Stimulated activated naive CD4-positive, alpha-beta T cell treated with Interleukin-2 at 50 U/mL for 16 hours (primary cell): ENCODE data around the gene PAWR.
"Not testable (repeated sequence)": the region's sequence is repeated elsewhere in the genome, so short reads cannot be mapped to it uniquely, and the experiment has no call there.

Source experiments
- DNase-seq: peaks from one replicate; lab custom pipeline; 2025; lab: John Stamatoyannopoulos, UW

Gene PAWR

DNA sequence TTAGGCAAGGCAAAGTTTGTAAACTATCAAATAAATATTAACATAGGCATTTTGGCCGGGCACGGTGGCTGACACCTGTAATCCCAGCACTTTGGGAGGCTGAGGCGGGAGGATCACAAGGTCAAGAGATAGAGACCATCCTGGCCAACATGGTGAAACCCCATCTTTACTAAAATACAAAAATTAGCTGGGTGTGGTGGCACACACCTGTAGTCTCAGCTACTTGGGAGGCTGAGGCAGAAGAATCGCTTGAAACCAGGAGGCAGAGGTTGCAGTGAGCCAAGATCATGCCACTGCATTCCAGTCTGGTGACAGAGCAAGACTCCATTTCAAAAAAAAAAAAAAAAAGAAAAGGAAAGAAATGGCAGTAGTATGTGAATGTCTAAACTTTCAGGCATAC is 43.9 kb downstream of the PAWR start:
- not testable (repeated sequence) for DNase-seq

DNA sequence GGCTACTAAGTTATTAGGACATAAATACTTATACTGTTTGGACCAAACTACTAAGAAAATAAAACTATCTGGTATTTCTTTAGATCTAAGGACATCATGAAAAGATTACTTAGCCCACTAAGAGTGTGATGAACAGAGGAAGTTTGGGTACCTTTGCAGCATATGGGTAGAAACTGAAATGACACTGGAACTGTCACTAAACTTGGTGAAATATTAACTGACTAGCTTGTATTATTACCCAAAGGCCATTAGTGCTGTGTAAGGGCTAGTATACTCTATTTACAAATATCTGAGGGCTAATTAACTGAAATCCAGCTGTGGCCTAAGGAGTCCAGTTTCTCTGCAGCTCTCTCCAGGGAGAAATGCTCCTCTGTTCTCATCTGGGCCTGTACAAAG is 45.5 kb downstream of the PAWR start:
- no peak for DNase-seq

DNA sequence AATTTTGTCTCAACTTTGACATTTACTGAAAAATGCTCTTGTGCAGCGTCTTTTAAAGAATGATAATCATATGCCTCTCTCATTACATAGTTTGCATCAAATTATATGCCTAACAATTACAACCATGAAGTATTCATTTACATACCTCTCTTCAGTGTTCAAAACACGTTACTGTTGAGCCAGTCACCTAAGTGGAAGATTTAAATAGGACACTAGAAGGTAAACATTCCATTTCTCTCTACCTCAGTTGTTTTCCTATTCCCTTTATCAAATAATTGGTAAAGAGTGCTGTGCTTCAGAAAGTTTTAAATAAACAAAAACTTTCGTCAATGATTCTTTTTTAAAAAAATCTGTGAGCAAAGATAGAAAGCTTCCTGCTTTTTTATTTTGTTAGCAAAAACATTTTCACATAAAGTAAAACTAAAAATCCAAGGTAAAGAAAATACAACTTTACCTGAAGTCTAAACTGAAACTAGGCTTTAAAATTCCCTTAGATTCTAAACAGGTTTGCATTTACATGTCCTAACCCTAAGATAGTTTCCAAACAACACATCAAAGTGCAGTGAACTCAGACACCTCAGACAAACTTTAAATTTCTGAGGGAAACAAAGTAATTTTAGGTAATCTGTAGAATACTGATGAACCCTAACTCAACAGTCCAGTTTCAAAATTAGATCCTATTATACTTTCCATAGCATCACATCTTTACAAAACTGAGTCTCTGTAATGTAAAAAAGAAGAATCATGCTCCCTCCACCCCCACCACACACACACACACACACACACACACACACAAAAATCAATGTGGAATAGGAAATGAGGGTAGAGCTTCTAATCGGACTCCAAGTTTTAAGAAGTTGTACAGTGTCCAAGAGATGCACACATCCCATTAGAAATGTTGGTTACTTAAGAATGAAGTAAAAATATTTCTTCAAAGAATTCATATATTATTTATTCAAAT is 46.2 kb downstream of the PAWR start:
- DNase-seq, result no peak

DNA sequence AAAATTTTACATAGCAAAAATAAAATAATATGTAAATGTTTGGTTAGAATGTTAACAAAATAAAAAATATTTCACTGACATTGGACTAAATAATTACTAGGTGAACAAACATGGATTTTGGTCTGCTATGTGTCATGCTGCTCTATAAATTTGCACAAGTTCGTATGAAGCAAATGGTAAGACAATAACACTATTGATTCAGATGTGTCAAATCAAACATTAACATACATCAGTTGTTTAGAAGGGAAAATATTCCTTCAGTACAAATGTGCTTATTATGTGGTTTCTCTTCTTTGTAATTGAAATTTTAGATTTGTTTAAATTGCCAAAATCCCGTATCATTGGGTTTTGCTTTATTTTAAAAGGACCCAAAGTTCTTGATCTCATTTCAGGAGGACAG is 46.9 kb downstream of the PAWR start:
- no peak for DNase-seq

DNA sequence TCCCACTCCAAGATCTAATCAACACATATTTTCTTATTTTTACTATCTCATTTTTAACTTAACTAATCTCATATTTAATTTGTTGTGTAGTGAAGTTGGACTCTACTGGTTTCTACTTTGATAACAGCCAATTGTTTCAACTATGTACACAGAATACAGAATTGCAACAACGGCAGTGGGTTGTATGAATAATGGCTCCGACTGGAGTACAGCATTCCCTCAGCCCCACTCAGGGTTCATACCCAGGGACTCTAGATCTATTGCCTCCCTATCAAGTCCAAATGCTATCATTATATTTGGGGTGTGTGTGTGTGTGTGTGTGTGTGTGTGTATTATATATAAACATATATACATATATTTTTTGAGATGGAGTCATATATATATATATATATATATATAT is 52.3 kb downstream of the PAWR start:
- DNase-seq, result no peak

DNA sequence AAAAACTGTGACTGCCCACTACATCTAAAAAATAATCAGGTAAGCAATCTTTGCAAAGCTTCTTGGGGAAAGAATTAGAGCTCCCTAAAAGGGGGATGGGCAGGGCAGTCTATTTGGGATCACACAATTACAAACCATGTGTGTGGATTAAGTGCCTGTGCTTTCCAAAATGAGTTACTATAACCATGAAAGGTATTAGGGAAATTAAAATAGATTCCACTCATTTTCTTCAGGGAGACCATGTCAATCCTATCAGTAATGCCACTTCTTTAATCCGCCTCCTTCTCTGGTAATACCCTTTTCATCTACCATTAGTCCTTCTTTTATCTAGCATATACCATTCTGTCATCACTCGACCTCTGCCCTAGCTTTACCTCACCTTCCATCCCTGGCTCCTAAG is 53.7 kb downstream of the PAWR start:
- DNase-seq, result no peak

DNA sequence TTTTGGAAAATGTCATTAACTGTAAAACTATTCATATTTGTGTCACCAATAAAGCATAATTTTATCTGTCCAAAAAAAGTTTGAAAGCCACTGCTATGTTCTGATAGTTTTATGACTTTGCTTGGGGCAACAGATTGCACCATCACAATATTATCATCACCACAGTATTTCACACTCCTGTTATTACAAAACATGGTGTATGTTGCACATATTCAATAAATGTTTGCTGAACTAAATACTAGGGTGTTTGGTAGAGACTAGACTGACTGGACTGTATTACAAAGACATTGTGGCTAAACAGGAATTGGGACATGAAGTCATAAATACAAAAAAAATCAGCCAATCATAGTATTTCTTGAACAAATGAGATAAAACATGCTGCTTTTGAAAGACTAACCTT is 55.1 kb downstream of the PAWR start:
- no peak for DNase-seq

DNA sequence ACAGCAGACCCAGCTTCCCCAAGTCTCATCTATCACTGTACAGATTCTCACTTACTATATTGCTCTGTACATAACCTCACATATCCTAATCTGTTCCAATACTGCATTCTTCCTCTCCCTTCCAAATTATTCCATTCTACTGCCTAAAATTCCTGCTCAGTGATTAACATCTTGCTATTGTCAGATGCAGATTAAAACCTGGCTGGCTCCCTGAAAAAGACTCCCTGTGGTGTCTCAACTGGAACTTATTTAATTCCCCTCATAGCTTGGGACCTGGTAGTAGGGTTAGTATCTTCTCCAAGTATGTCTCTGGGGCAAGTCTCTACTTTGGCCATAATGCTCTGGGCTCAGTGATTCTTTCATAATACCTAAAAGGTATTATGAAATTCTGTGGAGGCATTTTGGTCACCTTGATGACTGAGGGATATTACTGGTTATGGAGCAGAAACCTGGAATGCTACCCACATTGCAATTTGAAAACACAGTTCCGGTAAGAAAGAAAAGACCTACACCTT is 55.8 kb downstream of the PAWR start:
- DNase-seq, result no peak

DNA sequence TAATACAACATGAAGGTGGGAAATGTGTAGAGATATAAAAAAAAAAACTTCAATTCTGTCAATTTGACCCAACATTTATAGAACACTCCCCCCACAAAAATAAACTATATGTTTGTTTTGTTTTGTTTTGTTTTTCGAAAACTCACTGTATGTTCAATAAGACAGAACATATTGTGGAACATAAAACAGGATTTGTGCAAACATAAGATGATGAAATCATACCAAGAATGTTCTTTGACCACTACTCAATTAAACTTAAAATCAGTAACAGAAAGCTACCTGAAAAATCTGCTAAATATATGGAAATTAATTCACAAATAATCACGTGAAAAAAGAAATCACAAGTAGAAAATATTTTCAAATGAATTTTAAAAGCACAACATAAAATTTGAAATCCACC is 61.2 kb downstream of the PAWR start:
- no peak for DNase-seq

DNA sequence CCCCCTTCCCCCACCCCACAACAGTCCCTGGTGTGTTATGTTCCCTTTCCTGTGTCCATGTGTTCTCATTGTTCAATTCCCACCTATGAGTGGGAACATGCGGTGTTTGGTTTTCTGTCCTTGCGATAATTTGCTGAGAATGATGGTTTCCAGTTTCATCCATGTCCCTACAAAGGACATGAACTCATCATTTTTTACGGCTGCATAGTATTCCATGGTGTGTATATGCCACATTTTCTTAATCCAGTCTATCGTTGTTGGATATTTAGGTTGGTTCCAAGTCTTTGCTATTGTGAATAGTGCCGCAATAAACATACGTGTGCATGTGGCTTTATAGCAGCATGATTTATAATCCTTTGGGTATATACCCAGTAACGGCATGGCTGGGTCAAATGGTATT is 64.0 kb downstream of the PAWR start:
- DNase-seq, result not testable (repeated sequence)

DNA sequence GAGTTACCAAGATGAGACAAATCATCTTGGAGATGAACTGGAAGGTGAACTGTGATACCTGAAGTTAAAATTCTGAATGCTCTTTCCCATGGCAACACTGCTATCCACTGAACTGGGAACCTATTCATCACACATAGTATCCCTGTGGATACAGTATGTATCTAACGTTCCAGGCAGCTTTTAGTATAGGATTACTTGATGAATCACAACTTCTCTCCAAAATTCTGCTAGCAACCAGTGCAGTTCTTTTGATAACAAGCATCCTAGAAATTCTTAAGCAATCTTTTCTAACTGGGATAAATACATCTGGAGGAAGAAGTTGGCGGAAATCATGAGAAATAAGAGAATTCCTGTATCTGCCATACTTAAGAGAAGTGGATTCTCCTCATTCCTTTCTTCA is 66.4 kb downstream of the PAWR start:
- DNase-seq, result no peak

DNA sequence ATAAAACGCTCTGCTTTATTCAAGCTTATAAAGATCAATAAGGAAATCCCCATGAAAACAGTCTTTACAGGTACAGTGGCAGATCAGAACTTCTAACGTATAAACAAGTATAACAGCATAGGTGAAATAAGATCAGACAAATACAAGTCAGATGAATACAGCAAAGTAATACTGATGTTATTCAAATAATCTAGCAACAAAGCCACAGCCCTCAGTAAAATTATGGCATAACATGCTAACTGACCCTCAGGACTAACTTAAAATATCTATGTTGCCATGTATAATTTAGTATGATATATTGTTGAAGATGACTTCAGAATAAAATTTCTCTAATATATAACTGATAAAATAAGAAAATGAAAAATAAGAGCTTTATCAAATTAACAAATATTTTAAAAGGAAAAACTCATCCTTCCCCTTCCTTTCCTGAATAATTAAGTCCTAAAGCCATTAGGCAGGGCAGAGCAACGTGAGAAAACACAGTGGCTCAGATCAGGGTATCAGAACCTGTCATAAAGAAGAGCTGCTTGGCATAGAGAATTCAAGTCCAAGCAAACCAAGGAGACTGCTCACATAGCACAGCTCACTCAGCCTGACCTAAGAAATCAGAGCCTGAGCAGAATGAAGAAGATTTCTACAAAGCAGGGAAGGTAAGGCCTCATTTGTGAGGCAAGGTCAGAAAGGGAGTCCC is 70.7 kb downstream of the PAWR start:
- DNase-seq, result no peak

DNA sequence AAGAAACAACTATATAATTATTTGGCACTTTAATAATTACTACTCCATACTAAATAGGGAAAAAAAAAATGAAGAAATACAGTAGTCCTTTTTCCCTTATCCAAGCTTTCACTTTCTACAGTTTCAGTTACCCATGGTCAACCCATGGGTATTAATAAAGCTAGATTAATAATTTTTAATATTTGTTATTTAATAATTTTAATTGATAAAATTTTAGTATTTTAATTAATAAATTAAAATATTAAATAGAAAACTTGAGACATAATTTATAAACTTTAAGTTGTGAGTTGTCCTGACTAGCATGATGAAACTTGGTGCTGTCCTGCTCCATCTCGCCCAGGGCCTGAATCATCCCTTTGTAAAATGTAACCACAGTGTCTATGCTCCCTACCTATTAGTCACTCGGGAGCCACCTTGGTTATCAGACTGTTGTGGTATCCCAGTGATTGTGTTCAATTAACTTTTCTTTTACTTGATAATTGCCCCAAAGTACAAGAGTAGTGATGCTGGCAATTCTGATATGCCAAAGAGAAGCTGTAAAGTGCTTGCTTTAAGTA is 71.8 kb downstream of the PAWR start:
- no peak for DNase-seq

DNA sequence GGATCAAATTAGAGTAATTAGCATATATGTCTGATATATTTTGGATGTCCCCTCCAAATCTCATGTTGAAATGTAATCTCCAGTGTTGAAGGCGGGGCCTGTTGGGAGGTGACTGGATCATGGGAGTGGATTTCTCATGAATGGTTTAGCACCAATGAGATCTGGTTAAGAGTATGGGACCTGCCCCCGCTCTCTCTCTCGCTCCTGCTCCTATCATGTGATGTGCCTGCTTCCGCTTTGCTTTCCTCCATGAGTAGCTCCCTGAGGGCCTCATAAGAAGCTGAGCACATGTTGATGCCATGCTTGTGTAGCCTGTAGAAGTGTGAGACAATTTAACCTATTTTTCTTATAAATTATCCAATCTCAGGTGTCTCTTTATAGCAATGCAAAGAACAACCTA is 73.1 kb downstream of the PAWR start:
- no peak for DNase-seq

DNA sequence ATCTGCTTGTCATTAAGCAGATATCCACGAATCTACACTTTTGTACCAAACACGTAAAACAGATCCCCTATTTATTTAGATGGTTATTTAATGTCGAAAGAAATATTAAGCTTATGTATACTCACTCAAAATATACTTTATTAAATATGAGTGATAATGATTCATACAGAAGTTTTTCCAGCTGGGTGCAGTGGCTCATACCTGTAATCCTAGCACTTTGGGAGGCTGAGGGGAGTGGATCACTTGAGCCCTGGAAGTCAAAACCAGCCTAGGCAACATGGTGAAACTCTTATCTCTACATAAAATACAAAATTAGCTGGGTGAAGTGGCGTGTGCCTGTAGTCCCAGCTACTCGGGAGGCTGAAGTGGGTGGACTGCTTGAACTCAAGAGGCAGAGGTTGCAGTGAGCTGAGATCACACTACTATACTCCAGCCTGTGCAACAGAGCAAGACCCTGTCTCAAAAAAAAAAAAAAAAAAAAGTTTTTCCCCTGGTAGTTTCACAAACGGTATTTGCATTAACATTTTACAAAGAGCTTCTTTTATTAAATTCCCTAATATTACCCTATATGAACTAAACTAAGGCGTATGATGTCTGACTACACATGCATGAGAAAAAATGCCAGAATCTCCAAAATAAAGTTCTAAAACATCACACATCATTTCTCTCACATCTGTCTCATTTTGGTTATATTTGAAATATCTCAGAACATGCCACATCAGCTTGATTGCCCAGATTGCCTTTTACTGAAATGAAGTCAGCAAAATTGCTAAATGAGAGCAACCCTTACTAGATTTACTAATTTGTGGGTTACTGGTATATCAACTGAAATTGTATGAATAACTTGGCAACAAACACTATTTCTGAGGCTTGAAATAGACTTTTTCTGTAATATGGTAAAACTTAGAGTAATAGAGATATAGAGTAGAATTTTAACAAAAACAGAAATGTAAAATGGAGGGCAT is 74.9 kb downstream of the PAWR start:
- DNase-seq, result no peak

DNA sequence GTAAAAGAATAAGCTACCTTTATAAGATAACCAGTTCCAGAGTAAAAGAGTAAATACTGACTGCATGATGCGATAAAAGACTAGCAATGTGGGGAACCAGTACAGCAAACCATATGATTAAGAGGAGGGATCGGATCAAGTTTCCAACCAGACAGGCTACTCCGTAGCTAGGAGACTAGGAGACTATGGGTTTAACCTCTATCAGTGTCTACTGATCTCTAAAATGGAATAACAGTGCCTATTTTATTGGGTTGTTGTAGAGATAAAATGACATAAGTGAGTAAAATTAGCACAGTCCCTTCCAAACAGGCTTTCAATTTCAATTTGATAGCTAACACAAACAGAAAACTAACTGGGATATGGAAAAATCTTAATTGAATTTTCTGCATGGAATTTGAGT is 76.0 kb downstream of the PAWR start:
- DNase-seq, result no peak

DNA sequence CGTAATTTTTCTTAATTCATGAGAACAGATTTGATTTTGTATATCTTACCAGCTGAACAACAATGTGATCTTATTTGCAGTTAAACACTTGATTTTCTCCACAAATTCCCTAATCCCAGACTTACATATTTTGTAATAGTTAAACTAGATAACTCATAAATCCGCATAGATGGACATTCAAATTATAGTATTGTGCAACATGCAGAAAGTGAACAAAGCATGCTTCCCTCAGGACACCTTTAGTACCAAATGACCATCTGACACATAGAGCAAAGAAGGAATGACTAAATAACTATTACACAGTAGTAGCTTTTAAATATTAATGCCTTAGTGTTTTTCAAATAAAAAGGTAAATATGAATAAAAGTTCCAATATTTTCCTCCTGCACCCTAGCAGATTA is 88.9 kb downstream of the PAWR start:
- no peak for DNase-seq

DNA sequence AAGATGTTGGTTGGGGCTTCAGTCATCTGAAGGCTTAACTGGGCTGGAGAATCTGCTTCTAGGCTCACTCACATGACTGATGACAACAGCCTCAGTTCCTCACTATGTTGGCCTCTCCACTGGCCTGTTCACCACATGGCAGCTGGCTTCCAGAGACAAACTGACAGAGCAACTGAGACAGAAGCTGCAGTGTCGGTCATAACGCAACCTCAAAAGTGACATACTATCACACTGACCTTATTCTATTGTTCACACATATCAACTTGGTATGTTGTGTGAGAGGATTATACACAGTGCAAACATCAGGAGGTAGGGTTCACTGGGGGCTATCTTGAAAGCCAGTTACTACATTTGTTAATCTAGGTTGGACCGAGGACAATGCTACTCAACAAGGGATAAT is 92.9 kb downstream of the PAWR start:
- DNase-seq, result no peak

DNA sequence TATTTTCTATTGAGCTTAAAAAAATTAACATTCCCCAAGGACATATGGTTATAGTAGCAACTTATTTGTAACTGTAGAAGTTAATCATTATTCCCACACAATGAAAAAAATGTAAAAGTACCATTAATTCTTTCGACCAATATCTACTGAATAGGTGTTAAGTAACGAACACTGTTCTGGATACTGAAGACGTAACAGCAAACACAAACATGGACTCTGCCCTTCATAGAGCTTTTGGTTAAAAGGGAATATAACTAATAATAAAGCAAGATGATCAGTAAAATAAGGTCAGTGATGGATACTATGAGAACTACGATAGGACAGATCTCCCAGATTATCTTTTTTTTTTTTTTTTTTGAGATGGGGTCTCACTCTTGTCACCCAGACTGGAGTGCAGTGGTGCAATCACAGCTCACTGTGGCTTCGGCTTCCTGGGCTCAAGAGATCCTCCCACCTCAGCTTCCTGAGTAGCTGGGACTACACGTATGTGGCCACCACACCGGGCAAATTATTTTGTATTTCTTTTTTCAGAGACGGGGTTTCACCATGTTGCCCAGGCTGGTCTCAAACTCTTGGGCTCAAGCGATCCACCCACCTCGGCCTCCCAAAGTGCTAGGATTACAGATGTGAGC is 93.9 kb downstream of the PAWR start:
- DNase-seq, result no peak

DNA sequence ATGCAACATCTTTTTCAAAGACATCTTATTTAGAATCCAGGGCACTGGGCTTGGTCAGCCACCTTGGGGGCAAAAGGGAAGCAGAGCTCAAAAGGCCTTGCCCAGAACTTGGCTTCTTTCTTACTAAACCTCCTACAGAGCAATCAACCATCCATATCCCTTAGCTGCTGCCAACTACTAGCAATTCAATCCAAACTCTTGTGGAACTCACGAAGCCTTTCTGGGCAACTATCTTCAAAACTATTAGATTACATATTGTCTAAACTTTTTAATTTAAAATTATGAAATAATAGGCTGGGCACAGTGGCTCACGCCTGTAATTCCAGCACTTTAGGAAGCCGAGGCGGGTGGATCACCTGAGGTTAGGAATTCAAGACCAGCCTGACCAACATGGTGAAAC is 95.5 kb downstream of the PAWR start:
- no peak for DNase-seq

DNA sequence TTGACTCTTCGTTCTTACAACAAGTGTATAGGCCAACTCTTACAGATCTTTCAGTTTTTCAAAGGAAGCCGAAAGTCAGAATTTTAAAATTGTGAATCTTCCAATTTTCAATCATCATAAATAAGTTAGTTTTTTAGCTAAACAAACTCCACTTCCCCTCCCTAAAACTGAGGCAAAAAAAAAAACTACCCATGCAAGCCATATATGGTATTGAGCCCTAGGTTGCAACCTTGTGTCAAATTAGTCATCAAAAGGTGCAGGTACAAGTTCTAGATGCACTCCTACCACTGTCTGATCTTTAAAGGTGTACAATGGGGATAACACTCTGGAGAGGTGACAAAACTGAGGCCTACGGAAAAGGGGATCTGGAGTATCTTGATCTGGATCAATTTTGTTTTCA is 97.9 kb downstream of the PAWR start:
- DNase-seq, result no peak
